Kidney epithelial cell (primary cell): ENCODE measurements around the gene PTPRF. TPM values are rescaled to one million over a fixed set of nuclear protein-coding genes. Genes with fewer than 3 reads are reported as not detected.

Source experiments
- DNase-seq: peaks from one replicate; pipeline ENCODE4 v3.0.0-alpha.2; 2010; ENCODE audit warnings: low read depth
- H3K27me3 ChIP-seq: 2 replicates; pipeline ENCODE4 v1.6.0; 2011; ENCODE audit warnings: low read length; ENCODE audit not compliant: control insufficient read depth, insufficient read depth
- H3K36me3 ChIP-seq: 2 replicates; pipeline ENCODE4 v1.5.1; 2011; ENCODE audit warnings: low read length; ENCODE audit not compliant: control insufficient read depth, insufficient read depth
- H3K4me3 ChIP-seq: 2 replicates; pipeline ENCODE4 v1.5.1; 2011; ENCODE audit warnings: low read depth, mild to moderate bottlenecking, control low read depth, low read length
- total RNA-seq: library from RNA; depleted of rRNA; stranded (reverse); fragments of >200 nt; gene quantifications from 2 replicates; pipeline ENCODE4 v1.2.3, GENCODE V29; 2015
- TF ChIP-seq, protein P1 (sequence below): IDR thresholded peaks from 2 replicates; pipeline ENCODE4 v1.5.1; 2011; ENCODE audit warnings: mild to moderate bottlenecking, moderate library complexity, low read length, control low read depth, inconsistent platforms; ENCODE audit not compliant: insufficient read depth, poor library complexity, severe bottlenecking

The PTPRF gene
- total RNA-seq, 1 donor from 2014 or later: 297 TPM

DNA sequence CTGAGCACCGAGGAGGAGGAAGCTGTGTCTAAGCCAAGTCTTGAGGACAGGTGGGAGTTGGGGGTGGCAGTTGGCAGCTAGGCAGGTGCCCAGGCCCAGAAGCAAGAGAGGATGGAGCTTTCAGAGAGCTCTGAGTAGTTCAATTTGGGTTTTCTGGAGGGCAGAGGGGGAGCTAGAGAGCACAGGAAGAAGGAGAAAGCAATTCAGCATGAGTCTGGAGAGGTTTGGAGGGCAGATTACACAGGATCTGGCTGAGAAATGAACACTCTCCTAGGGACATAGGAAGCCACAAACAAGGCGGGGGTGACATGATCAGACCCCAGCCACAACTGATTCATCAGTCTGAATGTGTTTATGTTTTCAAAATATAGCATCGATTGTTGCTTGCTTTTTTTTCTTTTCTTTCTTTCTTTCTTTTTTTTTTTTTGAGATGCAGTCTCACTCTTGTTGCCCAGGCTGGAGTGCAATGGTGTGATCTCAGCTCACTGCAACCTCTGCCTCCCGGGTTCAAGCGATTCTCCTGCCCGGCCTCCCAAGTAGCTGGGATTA, 23.8 kb downstream of the PTPRF start:
- H3K36me3 ChIP-seq: peaks cover 4% of the 10 kb centered on the region
- no peak for DNase-seq
- no peak overlapping the region for H3K4me3 ChIP-seq
- TF ChIP-seq, protein P1, sequence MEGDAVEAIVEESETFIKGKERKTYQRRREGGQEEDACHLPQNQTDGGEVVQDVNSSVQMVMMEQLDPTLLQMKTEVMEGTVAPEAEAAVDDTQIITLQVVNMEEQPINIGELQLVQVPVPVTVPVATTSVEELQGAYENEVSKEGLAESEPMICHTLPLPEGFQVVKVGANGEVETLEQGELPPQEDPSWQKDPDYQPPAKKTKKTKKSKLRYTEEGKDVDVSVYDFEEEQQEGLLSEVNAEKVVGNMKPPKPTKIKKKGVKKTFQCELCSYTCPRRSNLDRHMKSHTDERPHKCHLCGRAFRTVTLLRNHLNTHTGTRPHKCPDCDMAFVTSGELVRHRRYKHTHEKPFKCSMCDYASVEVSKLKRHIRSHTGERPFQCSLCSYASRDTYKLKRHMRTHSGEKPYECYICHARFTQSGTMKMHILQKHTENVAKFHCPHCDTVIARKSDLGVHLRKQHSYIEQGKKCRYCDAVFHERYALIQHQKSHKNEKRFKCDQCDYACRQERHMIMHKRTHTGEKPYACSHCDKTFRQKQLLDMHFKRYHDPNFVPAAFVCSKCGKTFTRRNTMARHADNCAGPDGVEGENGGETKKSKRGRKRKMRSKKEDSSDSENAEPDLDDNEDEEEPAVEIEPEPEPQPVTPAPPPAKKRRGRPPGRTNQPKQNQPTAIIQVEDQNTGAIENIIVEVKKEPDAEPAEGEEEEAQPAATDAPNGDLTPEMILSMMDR: peak; percentile 68
- H3K27me3 ChIP-seq: no peaks in the 10 kb centered on the region

DNA sequence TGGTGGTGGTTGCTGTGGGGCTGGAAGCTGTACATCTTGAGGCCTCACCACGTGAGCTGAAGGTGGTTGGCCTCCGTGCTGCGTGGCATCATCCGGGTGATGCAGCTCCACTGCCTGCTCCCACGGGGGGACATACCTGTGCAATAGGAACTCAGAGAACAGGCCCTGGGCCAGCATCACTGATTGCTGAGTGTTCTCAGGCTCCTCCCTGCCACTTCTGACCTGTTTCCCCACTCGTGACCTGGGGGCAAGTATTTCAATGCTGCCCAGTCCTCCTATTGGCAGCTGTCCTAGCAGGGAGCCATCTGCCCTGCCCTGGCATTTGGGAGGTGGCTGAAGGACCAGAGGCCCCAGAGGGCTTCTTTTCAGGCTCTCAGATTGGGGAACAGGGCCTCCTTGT, 26.1 kb downstream of the PTPRF start:
- Histone ChIP-seq H3K27me3 (no peaks in the 10 kb centered on the region), H3K4me3 (no peak overlapping the region), H3K36me3 (peaks cover 4% of the 10 kb centered on the region)
- no peak for DNase-seq
- TF ChIP-seq, protein P1: no peak

DNA sequence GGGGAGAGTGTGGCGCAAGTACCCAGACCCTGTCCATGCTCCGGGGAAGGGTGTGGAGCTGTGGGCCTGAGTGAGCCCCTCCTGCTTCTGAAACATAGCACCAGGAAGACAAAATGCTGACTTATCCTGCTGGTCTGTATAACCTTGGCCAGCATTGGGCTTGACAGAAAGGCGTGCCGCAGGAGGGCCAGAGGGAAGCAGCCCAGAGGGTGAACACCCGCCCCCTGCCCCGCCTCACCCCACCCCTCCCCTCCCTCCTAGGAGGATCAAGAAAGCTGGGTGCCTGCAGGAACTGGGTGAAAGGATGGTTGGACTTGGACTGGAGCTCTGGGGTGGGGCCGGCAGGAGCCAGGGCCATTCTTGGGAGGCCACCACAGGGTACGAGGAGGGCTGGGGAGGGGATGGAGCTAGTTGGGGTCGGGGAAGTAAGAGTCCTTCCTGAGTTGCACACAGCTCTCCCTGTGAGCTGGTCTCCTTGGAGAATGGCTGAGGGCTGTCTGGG, 27.1 kb downstream of the PTPRF start:
- Histone ChIP-seq H3K36me3 (peaks cover 4% of the 10 kb centered on the region), H3K4me3 (no peak overlapping the region), H3K27me3 (no peaks in the 10 kb centered on the region)
- DNase-seq: no peak
- TF ChIP-seq, protein P1: no peak

DNA sequence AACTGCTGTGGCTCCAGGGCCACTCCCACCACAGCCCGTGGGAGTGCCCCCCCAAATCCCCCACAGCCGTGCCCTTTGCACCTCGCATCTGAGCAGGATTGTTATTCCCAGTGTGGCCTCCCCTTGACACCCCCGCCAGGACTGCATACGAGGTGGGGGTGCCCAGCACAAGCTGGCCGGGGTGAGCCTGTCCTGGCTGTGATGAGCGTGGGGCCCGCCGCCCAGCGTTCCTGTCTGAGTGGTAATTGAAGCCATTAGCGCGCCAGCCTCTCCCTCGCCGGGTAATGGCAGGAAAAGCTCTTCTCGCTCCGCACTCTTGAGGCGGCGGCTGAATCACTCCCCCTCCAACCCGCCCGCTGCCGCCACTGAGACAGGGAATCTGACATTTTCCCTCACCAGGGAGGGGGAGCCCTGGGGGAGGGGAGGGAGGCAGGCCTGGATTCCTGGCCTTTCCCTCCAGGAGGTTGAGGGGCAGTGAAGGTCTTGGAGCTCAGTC, 27.7 kb downstream of the PTPRF start:
- Histone ChIP-seq H3K27me3 (no peaks in the 10 kb centered on the region), H3K4me3 (no peak overlapping the region), H3K36me3 (peaks cover 4% of the 10 kb centered on the region)
- DNase-seq: no peak
- TF ChIP-seq, protein P1: no peak

DNA sequence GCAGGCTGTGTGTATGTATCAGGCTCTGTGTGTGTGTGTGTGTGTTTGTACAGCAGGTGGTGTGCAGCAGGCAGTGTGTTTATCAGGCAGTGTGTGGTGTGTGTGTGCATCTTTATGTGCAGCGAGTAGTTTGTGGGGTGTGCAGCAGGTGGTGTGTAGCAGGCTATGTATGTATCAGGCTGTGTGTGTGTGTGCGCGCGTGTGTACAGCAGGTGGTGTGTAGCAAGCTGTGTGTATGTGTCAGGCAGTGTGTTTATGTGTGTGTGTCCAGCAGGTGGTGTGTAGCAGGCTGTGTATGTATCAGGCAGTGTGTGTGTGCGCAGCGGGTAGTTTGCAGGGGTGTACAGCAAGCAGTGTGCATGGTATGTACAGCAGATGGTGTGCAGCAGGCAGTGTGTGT, 29.0 kb downstream of the PTPRF start:
- no peak overlapping the region for H3K4me3 ChIP-seq
- no peak for DNase-seq

More for the DNA sequence above, 29.0 kb downstream of the PTPRF start:
- Histone ChIP-seq H3K36me3 (peaks cover 4% of the 10 kb centered on the region), H3K27me3 (no peaks in the 10 kb centered on the region)
- TF ChIP-seq, protein P1: no peak
